K562 (cell line): ENCODE results near the gene FEN1. TPM values are rescaled to one million over a fixed set of nuclear protein-coding genes. Genes with fewer than 3 reads are reported as not detected.
A peak's percentile ranks its signal among the peaks of the same experiment; 100 is the strongest.

Experiments used
- ATAC-seq: fragments of 200-7000 bp; cut with Tn5 transposase; 3 replicates; pipeline ENCODE4 v1.9.1; 2020; ENCODE audit warnings: moderate library complexity
- BruUV-seq: library from RNA; stranded (reverse); fragments of 400-500 nt; replicated peaks from 2 replicates; lab custom pipeline; 2021; lab: Mats Ljungman, UMichigan
- CTCF ChIA-PET: fragments of 300-600 bp; formaldehyde crosslinking; extraction: SDS; loops from one replicate; lab custom pipeline; 2021; ENCODE audit warnings: low intra/inter-chr PET ratio; lab: Yijun Ruan, JAX
- POLR2A ChIA-PET: fragments of 300-600, 350-650 bp; sonication (Branson Sonifier 250); formaldehyde crosslinking; extraction: SDS; loops from one replicate; lab custom pipeline; 2021; ENCODE audit warnings: antibody characterized with exemption, inconsistent platforms; lab: Yijun Ruan, JAX
- DNase-seq, 4 experiments: peaks; one replicate each; pipeline versions ENCODE4 v3.0.0 to v3.0.0-alpha.2; 2011 to 2018; ENCODE audit warnings: low spot score in 3 of 4, mixed read lengths in 3 of 4; ENCODE audit errors: extremely low read depth in 1 of 4
- FAIRE-seq: peaks from 2 replicates; lab custom pipeline; 2011; peaks lifted over from hg19 to GRCh38; lab: Jason Lieb, UNC
- H2AFZ ChIP-seq: 2 replicates; pipeline ENCODE4 v1.6.0; 2011; ENCODE audit warnings: low read depth, low read length, control low read depth, inconsistent platforms
- H3K27ac ChIP-seq: fragments of 200-600 bp; 3 replicates; pipeline ENCODE4 v1.8.0; 2011; ENCODE audit warnings: low read depth, mild to moderate bottlenecking, control low read depth, inconsistent platforms, low read length, moderate library complexity, mixed read lengths; ENCODE audit errors: extremely low read depth
- H3K27me3 ChIP-seq, 2 experiments: fragments of 300-600 bp in 1 of 2; 2 replicates in 1 of 2; 3 replicates in 1 of 2; pipeline versions ENCODE4 v1.6.0 to v1.8.0; 2011; ENCODE audit warnings: inconsistent platforms in 2 of 2, low read length in 2 of 2, mild to moderate bottlenecking in 1 of 2, mixed read lengths in 1 of 2, moderate library complexity in 1 of 2; ENCODE audit not compliant: control insufficient read depth in 2 of 2, insufficient read depth in 2 of 2
- H3K36me3 ChIP-seq: fragments of 300-600 bp; 3 replicates; pipeline ENCODE4 v1.8.0; 2011; ENCODE audit warnings: mild to moderate bottlenecking, low read length, inconsistent platforms; ENCODE audit not compliant: control insufficient read depth, insufficient read depth
- H3K4me1 ChIP-seq, 2 experiments: fragments of 200-600 bp in 1 of 2; replicated peaks in 1 of 2; 2 replicates in 1 of 2; 3 replicates in 1 of 2; pipeline versions ENCODE4 v1.5.1 to v1.8.0; 2011; ENCODE audit warnings: inconsistent platforms in 2 of 2, low read length in 2 of 2, mild to moderate bottlenecking in 1 of 2, mixed read lengths in 1 of 2, moderate library complexity in 1 of 2; ENCODE audit not compliant: control insufficient read depth in 2 of 2, insufficient read depth in 2 of 2
- H3K4me2 ChIP-seq: 2 replicates; pipeline ENCODE4 v1.6.1; 2011; ENCODE audit warnings: low read length, control low read depth, inconsistent platforms, mixed read lengths; ENCODE audit not compliant: insufficient read depth
- H3K4me3 ChIP-seq: fragments of 200-600 bp; sonication (generic), shearing (Covaris generic); 2 replicates; pipeline ENCODE4 v1.5.1; 2016; ENCODE audit warnings: control low read depth, inconsistent platforms
- H3K79me2 ChIP-seq: fragments of 200-600 bp; 3 replicates; pipeline ENCODE4 v1.8.0; 2011; ENCODE audit warnings: low read length, inconsistent platforms; ENCODE audit not compliant: control insufficient read depth, insufficient read depth
- H3K9ac ChIP-seq, 2 experiments: 2 replicates each; pipeline versions ENCODE4 v1.6.0 to v1.6.1; 2011; ENCODE audit warnings: low read depth in 2 of 2, low read length in 2 of 2, control low read depth in 1 of 2, inconsistent platforms in 1 of 2, mild to moderate bottlenecking in 1 of 2, mixed read lengths in 1 of 2; ENCODE audit not compliant: insufficient read depth in 1 of 2
- H3K9me1 ChIP-seq: one replicate; pipeline ENCODE4 v1.6.0; 2011; ENCODE audit warnings: inconsistent platforms, mild to moderate bottlenecking, low read length, moderate library complexity; ENCODE audit not compliant: control insufficient read depth, insufficient read depth
- H3K9me3 ChIP-seq: replicated peaks from 2 replicates; pipeline ENCODE4 v1.5.1; 2011; ENCODE audit warnings: low read depth, low read length, inconsistent platforms; ENCODE audit not compliant: control insufficient read depth, insufficient read depth
- H4K20me1 ChIP-seq: replicated peaks from 2 replicates; pipeline ENCODE4 v1.6.1; 2011; ENCODE audit warnings: low read length, inconsistent platforms, mixed read lengths; ENCODE audit not compliant: control insufficient read depth, insufficient read depth
- ARID1B ChIP-seq: fragments of 450-650 bp; IDR thresholded peaks from 2 replicates; pipeline ENCODE4 v1.6.1; 2016; ENCODE audit warnings: antibody characterized with exemption, mild to moderate bottlenecking, inconsistent platforms
- DEAF1 ChIP-seq: fragments of 450-650 bp; formaldehyde crosslinking; IDR thresholded peaks from 2 replicates; pipeline ENCODE4 v1.4.0; 2020; ENCODE audit warnings: mild to moderate bottlenecking, moderate library complexity
- FOSL1 ChIP-seq: fragments of 200-800 bp; sonication (Bioruptor generic); conservative IDR thresholded peaks from 2 replicates; pipeline ENCODE4 v1.6.1; 2016; ENCODE audit warnings: missing genetic modification characterization, missing compliant biosample characterization
- GATAD2B ChIP-seq: fragments of 450-650 bp; IDR thresholded peaks from 2 replicates; pipeline ENCODE4 v1.6.1; 2017; ENCODE audit warnings: mild to moderate bottlenecking, borderline replicate concordance
- KDM4B ChIP-seq, 2 experiments: fragments of 450-650 bp in 1 of 2; sonication (generic) in 1 of 2; IDR thresholded peaks; 2 replicates each; pipeline ENCODE4 v1.6.1; 2016 to 2017; ENCODE audit warnings: borderline replicate concordance in 2 of 2, antibody characterized with exemption in 1 of 2, low read depth in 1 of 2, mild to moderate bottlenecking in 1 of 2
- NFIC ChIP-seq: fragments of 450-650 bp; IDR thresholded peaks from 2 replicates; pipeline ENCODE4 v1.6.1; 2017; ENCODE audit warnings: mild to moderate bottlenecking, inconsistent platforms
- POLR2A ChIP-seq: fragments of 450-650 bp; conservative IDR thresholded peaks from 2 replicates; pipeline ENCODE4 v1.6.1; 2016
- SFPQ ChIP-seq: fragments of 200-400 bp; formaldehyde crosslinking; IDR thresholded peaks from 2 replicates; pipeline ENCODE4 v1.6.1; 2017; ENCODE audit warnings: mild to moderate bottlenecking, low read depth, low read length, moderate library complexity
- SRF ChIP-seq, 2 experiments: fragments of 250-450, 450-650 bp in 1 of 2; sonication (Bioruptor Pico) in 1 of 2; sonication (generic) in 1 of 2; formaldehyde crosslinking; IDR thresholded peaks; 2 replicates each; pipeline versions ENCODE4 v1.5.0 to v1.5.1; 2020 to 2022; ENCODE audit warnings: mild to moderate bottlenecking in 1 of 2, missing genetic modification reagents in 1 of 2
- TBP ChIP-seq: optimal IDR thresholded peaks from 2 replicates; pipeline ENCODE3; 2011; ENCODE audit warnings: low read depth, low read length, improper control_type of control experiment
- ZNF445 ChIP-seq: fragments of 250-450 bp; sonication (Bioruptor Pico); IDR thresholded peaks from 2 replicates; pipeline ENCODE4 v1.4.0; 2020; ENCODE audit warnings: low read depth, mild to moderate bottlenecking, moderate library complexity
- ZNF655 ChIP-seq: fragments of 250-450 bp; sonication (Bioruptor Pico); IDR thresholded peaks from 2 replicates; pipeline ENCODE4 v1.5.0; 2021
- WGBS: fragments of 100-300 bp; shearing (Covaris generic); methylation state at CpG from one replicate; pipeline ENCODE4 v1.1.6; 2016; ENCODE audit warnings: low coverage, mixed read lengths; ENCODE audit not compliant: insufficient coverage; ENCODE audit errors: missing lambda C conversion rate; 5-methylcytosine and 5-hydroxymethylcytosine counted together
- in situ Hi-C: fragments of 300-500 bp; cut with MboI; formaldehyde crosslinking; loops from 4 replicates; pipeline ENCODE4 v1.15.0; 2018; ENCODE audit warnings: inconsistent platforms, mixed read lengths
- intact Hi-C: fragments of 100-400 bp; cut with micrococcal nuclease; formaldehyde crosslinking; loops from 2 replicates; pipeline ENCODE4 v1.14.2; 2022
- polyA plus RNA-seq, 8 experiments: library from polyadenylated mRNA; depleted of rRNA in 4 of 8; stranded (reverse) in 5 of 8; unstranded in 3 of 8; fragments of >200 nt; fragmentation: Nextera tagmentation in 2 of 8; fragmentation: Illumina TruSeq in 1 of 8; extraction: Ambion mirVana in 2 of 8; extraction: Trizol in 1 of 8; gene quantifications; 2 replicates each; pipeline versions ENCODE4 v1.2.1 to v1.2.3, GENCODE V29; 2011 to 2014; ENCODE audit warnings: inconsistent platforms in 1 of 8, missing spikeins in 1 of 8
- total RNA-seq, 7 experiments: library from RNA; depleted of rRNA in 6 of 7; stranded (reverse); fragments of >200 nt in 6 of 7; fragmentation: Illumina TruSeq in 2 of 7; extraction: Trizol in 2 of 7; gene quantifications; 2 replicates each; pipeline versions ENCODE4 v1.2.1 to v1.2.3, GENCODE V29; 2011 to 2021; ENCODE audit warnings: low replicate concordance in 1 of 7

FEN1 gene
- total and polyA plus RNA-seq, 9 of the 15 experiments (the other 6 are each of a cell fraction or from before 2014, with no cell fraction given): 58.1 to 156 (median 137) TPM

DNA sequence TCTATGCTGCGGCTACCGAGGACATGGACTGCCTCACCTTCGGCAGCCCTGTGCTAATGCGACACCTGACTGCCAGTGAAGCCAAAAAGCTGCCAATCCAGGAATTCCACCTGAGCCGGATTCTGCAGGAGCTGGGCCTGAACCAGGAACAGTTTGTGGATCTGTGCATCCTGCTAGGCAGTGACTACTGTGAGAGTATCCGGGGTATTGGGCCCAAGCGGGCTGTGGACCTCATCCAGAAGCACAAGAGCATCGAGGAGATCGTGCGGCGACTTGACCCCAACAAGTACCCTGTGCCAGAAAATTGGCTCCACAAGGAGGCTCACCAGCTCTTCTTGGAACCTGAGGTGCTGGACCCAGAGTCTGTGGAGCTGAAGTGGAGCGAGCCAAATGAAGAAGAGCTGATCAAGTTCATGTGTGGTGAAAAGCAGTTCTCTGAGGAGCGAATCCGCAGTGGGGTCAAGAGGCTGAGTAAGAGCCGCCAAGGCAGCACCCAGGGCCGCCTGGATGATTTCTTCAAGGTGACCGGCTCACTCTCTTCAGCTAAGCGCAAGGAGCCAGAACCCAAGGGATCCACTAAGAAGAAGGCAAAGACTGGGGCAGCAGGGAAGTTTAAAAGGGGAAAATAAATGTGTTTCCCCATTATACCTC is 3.3 kb downstream of the FEN1 start (continued):
- no peak for TF ChIP-seq SFPQ

DNA sequence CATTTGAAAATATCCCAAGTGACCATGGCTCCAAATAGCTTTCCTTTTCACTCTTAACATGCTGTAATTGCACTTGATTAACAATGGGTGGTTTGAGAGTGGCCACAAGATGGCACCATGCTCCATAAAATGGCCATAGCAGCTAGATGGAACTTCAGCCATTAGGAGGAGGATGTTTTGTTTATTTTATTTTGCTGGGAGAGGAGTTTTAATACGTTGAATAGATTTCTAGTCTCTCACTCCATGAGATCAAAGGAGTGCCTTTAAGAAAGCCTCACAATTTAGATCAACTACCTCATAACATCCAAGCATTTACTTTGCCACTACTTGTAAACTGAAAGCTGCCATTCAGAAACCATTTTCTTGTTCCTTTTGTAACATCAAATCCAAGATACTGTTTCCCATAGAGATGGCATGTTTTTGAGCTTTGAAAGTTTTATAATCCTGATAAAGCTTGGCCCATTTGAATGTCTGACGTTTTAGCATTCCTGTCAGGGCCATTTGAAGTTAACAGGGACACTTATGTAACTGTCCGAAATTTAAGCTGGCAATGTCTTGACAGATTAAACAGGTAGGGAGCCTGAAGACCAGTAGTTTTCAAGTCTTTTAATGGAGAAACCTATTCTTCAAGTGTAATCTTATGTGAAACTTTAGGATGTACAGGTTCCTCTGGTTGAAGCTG is 4.7 kb downstream of the FEN1 start:
- H3K36me3 ChIP-seq: peaks cover 82% of the 10 kb centered on the region
- FAIRE-seq (peak; percentile 82), ATAC-seq (peak; percentile 43), DNase-seq (peak in 2 of 4 experiments; percentile 64 to 88)
- CTCF ChIA-PET: interaction anchor here (0.6 to 2.0 kb wide), 10 partner anchors 20 to 581 kb away, joined by 3 to 10 read pairs (median 5); partner anchors contain the start of gene FADS3
- peaks cover 3% of the 10 kb centered on the region for H4K20me1 ChIP-seq
- no peak overlapping the region for H2AFZ ChIP-seq
- peaks cover 41 to 58% of the 10 kb centered on the region in 2 experiments for H3K4me1 ChIP-seq
- peaks cover 3% of the 10 kb centered on the region for H3K9me1 ChIP-seq
- no peak overlapping the region for H3K4me2 ChIP-seq
- H3K9me3 ChIP-seq: no peaks in the 10 kb centered on the region
- intact Hi-C loops (loop anchor here (2.0 kb wide), 5 partner anchors 73 to 311 kb away; partner anchors contain the start of gene FADS3), in situ Hi-C loops (loop anchor here (5.0 kb wide), 1 partner anchor 155 kb away; the partner anchor contains the start of gene BEST1)
- H3K79me2 ChIP-seq: peaks cover 78% of the 10 kb centered on the region
- no peak overlapping the region for H3K4me3 ChIP-seq
- 35% methylated on average over 3 of the region's 3 CpGs for WGBS
- H3K27ac ChIP-seq: peak overlapping the region; percentile 65
- POLR2A ChIA-PET: interaction anchor here (0.6 to 4.2 kb wide), 27 partner anchors 9 to 508 kb away, joined by 3 to 48 read pairs (median 4); partner anchors contain the start of genes BEST1 and INCENP
- peak overlapping the region in 1 of 2 experiments; percentile 39; a peak in 2 of 4 replicates for H3K9ac ChIP-seq
- no TSS peak for BruUV-seq
- H3K27me3 ChIP-seq: no peaks in the 10 kb centered on the region
- TF ChIP-seq DEAF1: peak; percentile 85
- TF ChIP-seq KDM4B (IDR thresholded peaks at IDR 0.05; ENCODE audit: borderline replicate concordance in 2 of 2, low read depth in 1 of 2): no peak
- TF ChIP-seq NFIC: 0 out of 2 replicates have a peak, but pooled peaks have one; percentile 5
- 0 out of 2 replicates have a peak, but pooled peaks have one; percentile 43 for TF ChIP-seq ZNF655 (CRISPR knock-in tag)
- TF ChIP-seq GATAD2B: no peak
- no peak; a peak in 1 of 4 replicates for TF ChIP-seq SRF (CRISPR knock-in tag; IDR thresholded peaks at IDR 0.05)
- TF ChIP-seq ZNF445 (CRISPR knock-in tag): 0 out of 2 replicates have a peak, but pooled peaks have one; percentile 15
- TF ChIP-seq POLR2A: peak; percentile 59
- TF ChIP-seq ARID1B: no peak
- no peak for TF ChIP-seq FOSL1 (tag)
- TF ChIP-seq TBP: no peak
